GM12865 (cell line): ENCODE data around the gene C1orf74.

ENCODE experiments used
- DNase-seq: peaks from one replicate; pipeline ENCODE4 v3.0.0; 2010; ENCODE audit warnings: low read depth
- H3K4me3 ChIP-seq: 2 replicates; pipeline ENCODE4 v1.5.1; 2011; ENCODE audit warnings: mild to moderate bottlenecking, low read depth, low read length, control low read depth
- TF ChIP-seq, protein P1 (sequence below): IDR thresholded peaks from 2 replicates; pipeline ENCODE4 v1.5.1; 2011; ENCODE audit warnings: low read length, control low read depth, low read depth, inconsistent platforms; ENCODE audit not compliant: insufficient read depth; ENCODE audit errors: missing control alignments

Gene C1orf74

DNA sequence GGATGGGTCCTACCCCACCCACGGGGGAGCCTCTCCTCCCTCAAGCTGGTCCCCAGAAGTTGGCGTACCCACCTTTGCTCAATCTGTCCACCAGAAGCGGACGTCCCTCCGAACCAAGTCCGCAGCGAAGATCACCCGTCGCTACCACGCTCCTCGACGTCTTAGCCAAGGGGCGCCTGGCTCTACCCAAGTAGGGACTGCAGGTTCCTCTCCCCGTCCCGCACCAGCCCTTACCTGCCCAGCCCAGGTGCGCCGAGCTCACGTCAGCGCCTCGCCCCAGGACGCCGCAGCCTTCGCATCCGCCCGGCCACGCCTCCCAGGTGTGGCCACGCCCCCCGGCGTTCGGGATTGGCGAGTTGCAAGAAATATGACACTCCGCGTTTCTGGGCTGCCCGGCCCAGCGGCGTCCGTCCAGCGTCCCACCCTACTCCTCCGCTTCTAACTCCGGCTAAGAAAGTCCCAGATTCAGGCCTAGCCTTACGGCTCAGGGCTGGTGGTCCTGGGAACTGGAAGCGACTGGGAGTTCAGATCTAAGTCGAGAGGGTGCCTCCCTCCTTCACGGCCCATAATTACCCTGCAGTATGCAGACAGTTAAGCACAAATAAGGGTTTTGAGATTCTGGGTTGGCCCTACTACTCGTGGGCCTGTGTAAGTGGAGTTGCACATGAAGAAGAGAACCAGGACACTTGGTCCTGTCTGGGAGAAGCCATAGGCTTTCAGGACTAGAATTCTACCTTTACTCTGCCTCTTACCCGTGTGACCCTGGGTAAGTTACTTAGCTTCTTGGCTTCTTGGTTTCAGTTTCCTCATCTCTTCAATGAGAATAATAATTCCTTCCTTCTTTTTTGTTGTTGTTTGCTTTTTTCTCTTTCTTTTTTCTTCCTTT, 21.8 kb upstream of the C1orf74 start, which contains the start of gene IRF6:
Gene IRF6, minus strand, starts transcription at position 268 of the 886 bp plus-strand sequence. CDS start 4,729 bp downstream, outside the sequence.
- peak within 1 kb of the TSS; percentile 65 for H3K4me3 ChIP-seq

DNA sequence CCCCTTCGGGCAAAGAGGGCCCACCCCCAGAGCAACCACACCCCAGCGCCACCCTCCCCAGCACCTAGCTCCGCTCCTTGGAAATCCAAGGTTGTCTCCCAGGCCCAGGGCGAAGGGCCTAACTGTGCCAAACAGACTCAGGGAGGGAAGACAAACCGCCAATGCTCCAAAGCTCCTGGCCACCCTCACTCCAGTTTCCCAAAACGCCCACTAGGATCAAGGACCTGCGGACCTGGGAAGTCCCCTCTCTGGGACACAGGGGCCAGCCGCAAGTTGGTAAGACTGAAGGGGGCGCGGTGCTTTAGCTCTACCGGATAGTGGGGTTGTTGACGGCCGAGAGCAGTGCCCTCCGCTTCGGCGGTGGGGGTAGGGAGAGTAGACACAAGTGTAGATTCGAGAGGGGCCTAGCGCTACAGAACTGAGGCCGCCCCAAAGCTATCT, 21.0 kb upstream of the C1orf74 start:
- no peak overlapping the region for H3K4me3 ChIP-seq
- no peak for DNase-seq
- TF ChIP-seq, protein P1, sequence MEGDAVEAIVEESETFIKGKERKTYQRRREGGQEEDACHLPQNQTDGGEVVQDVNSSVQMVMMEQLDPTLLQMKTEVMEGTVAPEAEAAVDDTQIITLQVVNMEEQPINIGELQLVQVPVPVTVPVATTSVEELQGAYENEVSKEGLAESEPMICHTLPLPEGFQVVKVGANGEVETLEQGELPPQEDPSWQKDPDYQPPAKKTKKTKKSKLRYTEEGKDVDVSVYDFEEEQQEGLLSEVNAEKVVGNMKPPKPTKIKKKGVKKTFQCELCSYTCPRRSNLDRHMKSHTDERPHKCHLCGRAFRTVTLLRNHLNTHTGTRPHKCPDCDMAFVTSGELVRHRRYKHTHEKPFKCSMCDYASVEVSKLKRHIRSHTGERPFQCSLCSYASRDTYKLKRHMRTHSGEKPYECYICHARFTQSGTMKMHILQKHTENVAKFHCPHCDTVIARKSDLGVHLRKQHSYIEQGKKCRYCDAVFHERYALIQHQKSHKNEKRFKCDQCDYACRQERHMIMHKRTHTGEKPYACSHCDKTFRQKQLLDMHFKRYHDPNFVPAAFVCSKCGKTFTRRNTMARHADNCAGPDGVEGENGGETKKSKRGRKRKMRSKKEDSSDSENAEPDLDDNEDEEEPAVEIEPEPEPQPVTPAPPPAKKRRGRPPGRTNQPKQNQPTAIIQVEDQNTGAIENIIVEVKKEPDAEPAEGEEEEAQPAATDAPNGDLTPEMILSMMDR: no peak

More for the DNA sequence above, 21.8 kb upstream of the C1orf74 start, which contains the start of gene IRF6:
- TF ChIP-seq, protein P1: no peak
- DNase-seq: peak; percentile 84

DNA sequence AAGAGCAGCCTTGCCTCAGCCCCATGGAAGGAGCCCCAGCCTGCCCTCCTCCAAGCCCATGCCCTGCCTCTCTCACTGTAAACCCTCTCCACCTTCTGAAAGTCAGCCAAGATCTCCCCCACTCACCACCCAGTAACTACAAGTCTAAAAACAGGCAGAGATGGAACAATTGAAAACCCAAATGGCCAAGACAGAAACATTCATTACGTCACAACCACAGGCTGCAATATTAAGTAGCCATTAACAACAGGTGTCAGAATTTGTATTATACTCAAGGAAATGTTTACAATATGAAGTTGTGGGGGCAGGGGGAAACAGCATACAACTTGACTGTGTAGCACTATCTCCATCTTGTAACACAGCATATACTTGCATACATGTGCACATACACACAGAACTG, 19.2 kb upstream of the C1orf74 start:
- TF ChIP-seq, protein P1: no peak
- no peak overlapping the region for H3K4me3 ChIP-seq
- DNase-seq: no peak

DNA sequence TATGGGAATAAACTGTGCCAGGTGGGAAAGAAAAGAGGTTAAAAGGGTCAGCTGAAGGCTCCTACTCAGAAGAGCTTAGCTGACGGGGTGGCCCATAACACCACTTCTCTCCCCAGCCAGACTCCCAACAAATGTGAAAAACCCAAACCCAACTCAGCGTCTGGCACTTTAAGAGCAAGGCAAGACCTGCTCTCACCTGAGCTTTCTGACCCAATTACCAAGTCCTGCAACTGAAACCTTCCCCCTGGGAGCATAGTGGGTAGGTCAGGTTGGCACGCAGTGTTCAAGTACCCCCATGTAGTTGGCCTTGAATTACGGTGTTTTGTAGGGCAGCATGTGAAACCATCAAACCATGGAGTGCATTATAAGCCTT, 18.4 kb upstream of the C1orf74 start:
- TF ChIP-seq, protein P1: no peak
- DNase-seq: no peak
- H3K4me3 ChIP-seq: no peak overlapping the region

DNA sequence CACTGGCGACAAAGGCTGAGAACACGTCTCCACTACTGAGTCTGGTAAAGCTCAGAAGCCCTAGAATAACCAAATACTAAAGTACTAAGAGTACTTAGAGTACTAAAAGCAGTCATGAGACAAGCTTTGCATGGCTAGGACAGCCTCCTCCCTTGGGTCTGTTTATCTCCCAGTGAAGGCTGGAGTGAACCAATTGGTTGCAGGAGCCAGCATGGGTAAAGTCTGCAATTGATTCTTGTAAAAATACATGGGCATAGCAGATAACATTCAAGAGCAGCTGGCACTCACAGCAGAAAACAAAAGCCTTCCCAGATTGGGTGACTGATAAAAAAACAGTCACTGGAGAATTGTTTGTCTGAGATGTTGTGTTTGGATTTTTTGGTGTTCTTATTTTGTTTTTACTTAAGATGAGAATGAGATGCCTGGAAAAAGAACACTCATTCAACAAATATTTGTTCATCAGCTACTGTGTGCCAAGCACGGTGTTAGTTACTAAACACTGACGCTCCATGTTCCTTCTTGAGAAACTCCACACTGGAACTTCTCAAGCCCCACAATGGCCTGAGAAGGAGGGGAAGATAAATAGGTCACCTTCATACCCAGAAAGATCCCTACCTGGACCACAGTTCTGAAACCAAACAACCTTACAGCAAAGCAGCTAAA, 17.9 kb upstream of the C1orf74 start:
- no peak overlapping the region for H3K4me3 ChIP-seq
- DNase-seq: no peak
- TF ChIP-seq, protein P1: no peak

DNA sequence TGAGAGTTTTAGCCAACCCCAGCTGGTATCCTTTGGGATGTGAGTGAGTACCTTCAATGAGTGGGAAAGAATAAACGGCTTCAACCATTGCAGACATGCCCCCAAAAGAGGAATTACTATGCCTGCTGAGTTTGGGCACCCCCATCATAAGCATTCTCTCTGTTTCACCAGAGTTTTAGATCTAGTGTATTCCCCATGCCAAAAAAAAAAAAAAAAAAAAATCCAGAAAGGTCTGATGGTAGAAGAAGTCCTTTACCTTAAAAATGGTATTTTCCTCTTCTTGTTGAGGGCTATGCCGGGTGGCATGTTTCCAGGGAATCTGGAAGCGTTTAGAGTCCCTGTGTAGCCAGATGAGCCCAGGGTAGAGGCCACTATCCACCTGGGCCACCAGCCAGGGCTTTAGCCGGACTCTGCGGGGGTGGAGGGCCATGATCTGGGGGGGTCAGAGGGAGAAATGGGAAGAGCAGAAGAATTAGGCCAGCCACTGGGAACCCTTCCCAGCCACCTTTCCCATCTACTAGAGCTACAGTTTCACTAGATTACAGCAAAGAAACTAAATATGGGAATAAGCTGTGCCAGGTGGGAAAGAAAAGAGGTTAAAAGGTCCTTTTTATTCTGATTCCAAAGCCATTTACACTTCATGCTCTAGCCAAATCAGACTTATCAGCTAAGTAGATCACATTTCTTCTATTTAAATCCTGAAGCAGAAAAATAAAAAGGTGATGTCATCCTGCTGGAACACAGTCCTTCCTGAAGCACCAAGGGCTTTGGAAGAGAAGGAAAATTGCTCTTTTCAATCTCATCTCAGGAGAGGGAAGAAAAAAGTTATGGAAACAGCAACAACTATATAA, 16.9 kb upstream of the C1orf74 start:
- no peak overlapping the region for H3K4me3 ChIP-seq
- no peak for DNase-seq

More for the DNA sequence above, 16.9 kb upstream of the C1orf74 start:
- TF ChIP-seq, protein P1: no peak
